HEK293 (cell line): ENCODE results near the gene EML1.

Experiments
- CTCF ChIA-PET: fragments of 350-600 bp; formaldehyde crosslinking; extraction: SDS; loops from one replicate; lab custom pipeline; 2021; ENCODE audit warnings: antibody characterized with exemption; lab: Yijun Ruan, JAX
- POLR2A ChIA-PET: fragments of 300-600 bp; formaldehyde crosslinking; extraction: SDS; loops from one replicate; lab custom pipeline; 2020; ENCODE audit warnings: antibody characterized with exemption, inconsistent platforms; lab: Yijun Ruan, JAX
- H3K27ac ChIP-seq: fragments of 200-500 bp; sonication (Bioruptor generic); 2 replicates; pipeline ENCODE4 v1.5.1; 2014; ENCODE audit warnings: low read depth, low read length, control low read depth, inconsistent platforms; ENCODE audit errors: extremely low read depth
- H3K36me3 ChIP-seq, 2 experiments: fragments of 200-500 bp in 1 of 2; sonication (Bioruptor generic) in 1 of 2; 1 replicate in 1 of 2; 2 replicates in 1 of 2; pipeline ENCODE4 v1.5.1; 2014 to 2017; ENCODE audit warnings: inconsistent platforms in 2 of 2, low read length in 2 of 2; ENCODE audit not compliant: control insufficient read depth in 2 of 2, insufficient read depth in 1 of 2
- H3K4me1 ChIP-seq: fragments of 200-500 bp; sonication (Bioruptor generic); 2 replicates; pipeline ENCODE4 v1.5.1; 2014; ENCODE audit warnings: mild to moderate bottlenecking, low read length, inconsistent platforms; ENCODE audit not compliant: control insufficient read depth, insufficient read depth
- H3K4me3 ChIP-seq: 2 replicates; pipeline ENCODE4 v1.5.1; 2011; ENCODE audit warnings: low read depth, mild to moderate bottlenecking, control low read depth, low read length, moderate library complexity
- H3K9me3 ChIP-seq: fragments of 200-500 bp; sonication (Bioruptor generic); 2 replicates; pipeline ENCODE4 v1.5.1; 2014; ENCODE audit warnings: low read depth, low read length, inconsistent platforms; ENCODE audit not compliant: control insufficient read depth, insufficient read depth
- CTCF ChIP-seq: fragments of 450-650 bp; formaldehyde crosslinking; IDR thresholded peaks from 2 replicates; pipeline ENCODE4 v1.5.1; 2016; ENCODE audit warnings: missing biosample characterization, missing genetic modification characterization
- GLIS1 ChIP-seq: fragments of 450-650 bp; formaldehyde crosslinking; IDR thresholded peaks from 2 replicates; pipeline ENCODE4 v1.5.1; 2016; ENCODE audit warnings: missing biosample characterization, missing genetic modification characterization
- OVOL3 ChIP-seq: fragments of 450-650 bp; formaldehyde crosslinking; IDR thresholded peaks from 2 replicates; pipeline ENCODE4 v1.5.1; 2016; ENCODE audit warnings: missing biosample characterization, missing genetic modification characterization
- REPIN1 ChIP-seq: fragments of 450-650 bp; formaldehyde crosslinking; IDR thresholded peaks from 2 replicates; pipeline ENCODE4 v1.5.1; 2017; ENCODE audit warnings: missing biosample characterization, missing genetic modification characterization, low read depth
- SCRT1 ChIP-seq: fragments of 450-650 bp; formaldehyde crosslinking; IDR thresholded peaks from 2 replicates; pipeline ENCODE4 v1.5.1; 2016; ENCODE audit warnings: missing biosample characterization, missing genetic modification characterization, borderline replicate concordance
- YY1 ChIP-seq: fragments of 450-650 bp; formaldehyde crosslinking; IDR thresholded peaks from 2 replicates; pipeline ENCODE4 v1.5.1; 2018; ENCODE audit warnings: missing biosample characterization, missing genetic modification characterization
- ZEB2 ChIP-seq: fragments of 450-650 bp; formaldehyde crosslinking; IDR thresholded peaks from 2 replicates; pipeline ENCODE4 v1.5.1; 2016; ENCODE audit warnings: missing biosample characterization, missing genetic modification characterization
- ZIC2 ChIP-seq: fragments of 450-650 bp; formaldehyde crosslinking; IDR thresholded peaks from 2 replicates; pipeline ENCODE4 v1.5.1; 2016; ENCODE audit warnings: missing biosample characterization, missing genetic modification characterization
- ZNF114 ChIP-seq: fragments of 450-650 bp; formaldehyde crosslinking; IDR thresholded peaks from 2 replicates; pipeline ENCODE4 v1.5.0; 2017; ENCODE audit warnings: missing biosample characterization, missing genetic modification characterization
- ZNF121 ChIP-seq: fragments of 450-650 bp; formaldehyde crosslinking; IDR thresholded peaks from 2 replicates; pipeline ENCODE4 v1.5.1; 2016; ENCODE audit warnings: missing biosample characterization, missing genetic modification characterization
- ZNF138 ChIP-seq: fragments of 450-650 bp; formaldehyde crosslinking; IDR thresholded peaks from 2 replicates; pipeline ENCODE4 v1.5.1; 2016; ENCODE audit warnings: missing biosample characterization, missing genetic modification characterization, borderline replicate concordance
- ZNF140 ChIP-seq: fragments of 450-650 bp; formaldehyde crosslinking; IDR thresholded peaks from 2 replicates; pipeline ENCODE4 v1.5.1; 2016; ENCODE audit warnings: missing biosample characterization, missing genetic modification characterization
- ZNF155 ChIP-seq: fragments of 450-650 bp; formaldehyde crosslinking; IDR thresholded peaks from 2 replicates; pipeline ENCODE4 v1.5.1; 2016; ENCODE audit warnings: missing biosample characterization, missing genetic modification characterization
- ZNF174 ChIP-seq: fragments of 450-650 bp; formaldehyde crosslinking; IDR thresholded peaks from 2 replicates; pipeline ENCODE4 v1.5.0; 2017; ENCODE audit warnings: missing biosample characterization, mild to moderate bottlenecking, missing genetic modification characterization
- ZNF18 ChIP-seq: fragments of 450-650 bp; formaldehyde crosslinking; IDR thresholded peaks from 2 replicates; pipeline ENCODE4 v1.5.1; 2016; ENCODE audit warnings: missing biosample characterization, missing genetic modification characterization
- ZNF211 ChIP-seq: fragments of 450-650 bp; formaldehyde crosslinking; IDR thresholded peaks from 2 replicates; pipeline ENCODE4 v1.5.1; 2016; ENCODE audit warnings: low read depth, missing biosample characterization, missing genetic modification characterization
- ZNF24 ChIP-seq: fragments of 450-650 bp; formaldehyde crosslinking; IDR thresholded peaks from 2 replicates; pipeline ENCODE4 v1.5.1; 2016; ENCODE audit warnings: missing biosample characterization, missing genetic modification characterization
- ZNF324 ChIP-seq: fragments of 450-650 bp; formaldehyde crosslinking; IDR thresholded peaks from 2 replicates; pipeline ENCODE4 v1.5.1; 2016; ENCODE audit warnings: missing biosample characterization, missing genetic modification characterization
- ZNF335 ChIP-seq: fragments of 450-650 bp; formaldehyde crosslinking; conservative IDR thresholded peaks from 2 replicates; pipeline ENCODE4 v1.5.1; 2016; ENCODE audit warnings: missing biosample characterization, missing genetic modification characterization
- ZNF341 ChIP-seq: fragments of 450-650 bp; formaldehyde crosslinking; IDR thresholded peaks from 2 replicates; pipeline ENCODE4; 2016; ENCODE audit warnings: low read depth, missing biosample characterization, missing genetic modification characterization
- ZNF37A ChIP-seq: fragments of 450-650 bp; IDR thresholded peaks from 2 replicates; pipeline ENCODE4 v1.5.1; 2018; ENCODE audit warnings: missing biosample characterization, missing genetic modification characterization
- ZNF423 ChIP-seq: fragments of 450-650 bp; formaldehyde crosslinking; IDR thresholded peaks from 2 replicates; pipeline ENCODE4 v1.5.1; 2016; ENCODE audit warnings: missing biosample characterization, missing genetic modification characterization
- ZNF501 ChIP-seq: fragments of 450-650 bp; formaldehyde crosslinking; IDR thresholded peaks from 2 replicates; pipeline ENCODE4 v1.5.1; 2016; ENCODE audit warnings: missing biosample characterization, missing genetic modification characterization
- ZNF549 ChIP-seq: fragments of 450-650 bp; IDR thresholded peaks from 2 replicates; pipeline ENCODE4 v1.5.1; 2018; ENCODE audit warnings: missing biosample characterization, missing genetic modification characterization, mild to moderate bottlenecking, inconsistent platforms, moderate library complexity
- ZNF555 ChIP-seq: fragments of 450-650 bp; formaldehyde crosslinking; conservative IDR thresholded peaks from 2 replicates; pipeline ENCODE4 v1.5.1; 2017; ENCODE audit warnings: missing biosample characterization, mild to moderate bottlenecking, missing genetic modification characterization, inconsistent platforms
- ZNF561 ChIP-seq: fragments of 450-650 bp; IDR thresholded peaks from 2 replicates; pipeline ENCODE4 v1.5.1; 2018; ENCODE audit warnings: missing biosample characterization, missing genetic modification characterization, borderline replicate concordance
- ZNF610 ChIP-seq: fragments of 450-650 bp; formaldehyde crosslinking; IDR thresholded peaks from 2 replicates; pipeline ENCODE4 v1.5.1; 2016; ENCODE audit warnings: missing biosample characterization, missing genetic modification characterization, borderline replicate concordance
- ZNF639 ChIP-seq: fragments of 450-650 bp; formaldehyde crosslinking; IDR thresholded peaks from 2 replicates; pipeline ENCODE4 v1.5.1; 2016; ENCODE audit warnings: missing biosample characterization, missing genetic modification characterization
- ZNF645 ChIP-seq: fragments of 450-650 bp; formaldehyde crosslinking; IDR thresholded peaks from 2 replicates; pipeline ENCODE4; 2016; ENCODE audit warnings: missing biosample characterization, missing genetic modification characterization
- ZNF654 ChIP-seq: fragments of 450-650 bp; formaldehyde crosslinking; IDR thresholded peaks from 2 replicates; pipeline ENCODE4 v1.5.1; 2016; ENCODE audit warnings: low read depth, missing biosample characterization, missing genetic modification characterization
- TF ChIP-seq, protein P1 (sequence below): fragments of 450-650 bp; formaldehyde crosslinking; IDR thresholded peaks from 2 replicates; pipeline ENCODE4 v1.5.1; 2016; ENCODE audit warnings: missing biosample characterization, missing genetic modification characterization

Gene EML1

DNA sequence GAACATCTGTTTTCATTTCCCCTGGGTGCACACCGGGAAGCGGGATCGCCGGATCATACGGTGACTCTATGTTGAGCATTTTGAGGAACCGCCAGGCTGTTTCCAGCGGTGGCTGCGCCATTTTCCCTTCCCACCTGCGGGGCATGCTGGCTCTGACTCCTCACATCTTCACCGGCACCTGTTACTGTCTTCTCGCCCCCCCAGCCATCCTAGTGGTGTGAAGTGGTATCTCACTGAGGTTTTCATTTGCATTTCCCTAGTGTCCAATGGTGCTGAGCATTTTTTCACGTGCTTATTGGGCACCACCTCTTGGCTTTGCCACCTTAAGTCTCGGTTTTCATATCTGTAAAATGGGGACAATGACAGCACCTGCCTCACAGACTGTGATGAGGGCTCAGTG is 44.1 kb upstream of the EML1 start (continued):
- TF ChIP-seq ZNF138 (tag by site-specific recombination) (no peak), ZNF114 (tag by site-specific recombination) (no peak), ZNF37A (tag by site-specific recombination) (no peak), ZNF561 (no peak), SCRT1 (tag by site-specific recombination) (peak; percentile 78; the same call in 1 of the 2 replicates), ZNF324 (tag by site-specific recombination) (no peak), ZEB2 (tag by site-specific recombination) (no peak), OVOL3 (tag by site-specific recombination) (no peak), ZNF24 (no peak), ZNF335 (no peak), ZNF18 (tag by site-specific recombination) (peak; percentile 76), ZNF174 (no peak), YY1 (tag by site-specific recombination) (no peak), ZNF140 (no peak)

DNA sequence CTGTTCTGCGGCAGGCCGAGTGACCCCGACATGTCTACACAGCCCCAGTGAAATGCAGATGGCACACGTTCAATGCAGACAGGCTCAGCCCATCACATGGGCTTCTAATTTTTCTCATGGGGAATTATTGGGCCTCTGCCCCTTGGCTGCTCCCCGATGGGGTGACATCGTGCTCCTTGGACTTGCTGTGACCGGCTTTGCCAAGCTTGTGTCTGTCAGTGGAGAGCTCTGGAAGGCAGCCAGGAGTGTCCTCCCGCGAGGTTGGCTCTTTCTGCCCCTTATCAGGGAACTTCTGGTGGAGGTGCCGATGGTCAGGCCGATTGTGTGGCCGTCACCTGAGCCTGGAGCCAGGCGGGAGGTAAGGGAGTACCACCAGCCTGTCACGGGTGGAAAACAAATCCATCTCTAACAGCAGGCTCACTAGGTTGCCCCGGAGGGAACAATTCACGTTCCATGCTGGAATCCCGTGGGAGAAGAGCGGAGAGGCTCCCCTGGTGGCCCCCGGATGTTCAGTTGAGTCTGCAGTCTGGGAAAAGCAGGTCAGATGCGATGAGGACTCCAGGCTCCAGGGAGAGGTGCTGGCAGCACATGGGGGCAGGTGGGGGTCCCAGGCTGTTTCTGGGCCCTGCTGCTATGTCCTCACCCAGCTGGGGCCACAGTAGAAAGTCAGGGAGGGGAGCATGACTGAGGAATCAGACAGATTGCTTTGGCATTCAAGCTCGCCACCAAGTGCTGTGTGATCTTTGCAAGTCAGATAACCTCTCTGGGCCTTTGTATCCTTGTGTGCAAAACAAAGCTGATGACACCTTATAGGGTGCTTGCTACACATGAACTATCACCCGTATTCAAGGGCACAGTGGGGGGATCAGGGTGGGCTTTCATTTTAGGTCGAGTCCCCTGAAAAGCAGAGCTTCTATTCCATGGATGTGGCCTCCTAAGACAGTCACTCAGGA is 43.2 kb upstream of the EML1 start:
- Histone ChIP-seq H3K9me3 (no peaks in the 10 kb centered on the region), H3K27ac (no peak overlapping the region), H3K4me3 (no peak overlapping the region), H3K4me1 (peaks cover 24% of the 10 kb centered on the region), H3K36me3 (no peaks in the 10 kb centered on the region)
- ChIA-PET POLR2A (no interaction called here), CTCF (interaction anchor here (0.6 to 1.5 kb wide), 6 partner anchors 10 to 282 kb away, joined by 3 to 5 read pairs (median 4); no protein-coding TSS in a partner anchor)
- TF ChIP-seq OVOL3 (tag by site-specific recombination) (no peak), CTCF (tag by site-specific recombination) (no peak), ZNF654 (no peak), ZNF639 (tag by site-specific recombination) (no peak), GLIS1 (tag by site-specific recombination) (peak; percentile 39), ZNF610 (tag by site-specific recombination) (no peak), ZNF555 (tag by site-specific recombination) (no peak), ZNF211 (tag by site-specific recombination) (no peak), ZNF645 (tag by site-specific recombination) (no peak), ZNF121 (tag by site-specific recombination) (no peak), ZNF341 (0 out of 2 replicates have a peak, but pooled peaks have one; percentile 19), ZIC2 (tag by site-specific recombination) (0 out of 2 replicates have a peak, but pooled peaks have one; percentile 41), ZNF155 (tag by site-specific recombination) (no peak), ZNF423 (tag by site-specific recombination) (no peak), ZNF24 (no peak), ZNF549 (tag by site-specific recombination) (no peak), ZNF501 (tag by site-specific recombination) (no peak), REPIN1 (no peak)
- TF ChIP-seq, protein P1, sequence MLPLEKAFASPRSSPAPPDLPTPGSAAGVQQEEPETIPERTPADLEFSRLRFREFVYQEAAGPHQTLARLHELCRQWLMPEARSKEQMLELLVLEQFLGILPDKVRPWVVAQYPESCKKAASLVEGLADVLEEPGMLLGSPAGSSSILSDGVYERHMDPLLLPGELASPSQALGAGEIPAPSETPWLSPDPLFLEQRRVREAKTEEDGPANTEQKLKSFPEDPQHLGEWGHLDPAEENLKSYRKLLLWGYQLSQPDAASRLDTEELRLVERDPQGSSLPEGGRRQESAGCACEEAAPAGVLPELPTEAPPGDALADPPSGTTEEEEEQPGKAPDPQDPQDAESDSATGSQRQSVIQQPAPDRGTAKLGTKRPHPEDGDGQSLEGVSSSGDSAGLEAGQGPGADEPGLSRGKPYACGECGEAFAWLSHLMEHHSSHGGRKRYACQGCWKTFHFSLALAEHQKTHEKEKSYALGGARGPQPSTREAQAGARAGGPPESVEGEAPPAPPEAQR (tag by site-specific recombination) = no peak
